Measurements from ENCODE around the gene BRINP3.

Gene BRINP3

DNA sequence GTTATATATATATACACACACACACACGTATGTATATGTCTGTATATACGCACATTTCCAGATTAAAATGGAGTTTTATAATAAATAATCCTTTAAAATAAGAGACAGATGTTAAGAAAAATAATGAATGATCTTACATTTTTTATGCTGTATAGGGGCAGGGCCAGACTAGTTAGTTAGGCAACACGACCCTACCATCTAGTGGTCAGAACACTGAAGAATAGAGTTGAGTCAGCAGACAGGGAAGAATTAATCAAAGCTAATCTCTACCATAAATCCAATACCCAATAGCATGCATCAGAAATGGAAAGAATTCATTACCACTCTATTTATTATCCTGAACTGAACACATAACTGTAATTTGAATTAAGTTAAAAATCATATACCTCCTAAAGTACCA lies 156.7 kb downstream of the BRINP3 start:
- DNase-seq = no peak

GRCh38 chr1:190312763-190313162 lies 164.9 kb downstream of the BRINP3 start:
- no peak for DNase-seq

- peak in 1 of 14 donors; percentile 71 for DNase-seq
These were observed 174.2 kb downstream of the BRINP3 start for GRCh38 chr1:190303501-190303900.

DNA sequence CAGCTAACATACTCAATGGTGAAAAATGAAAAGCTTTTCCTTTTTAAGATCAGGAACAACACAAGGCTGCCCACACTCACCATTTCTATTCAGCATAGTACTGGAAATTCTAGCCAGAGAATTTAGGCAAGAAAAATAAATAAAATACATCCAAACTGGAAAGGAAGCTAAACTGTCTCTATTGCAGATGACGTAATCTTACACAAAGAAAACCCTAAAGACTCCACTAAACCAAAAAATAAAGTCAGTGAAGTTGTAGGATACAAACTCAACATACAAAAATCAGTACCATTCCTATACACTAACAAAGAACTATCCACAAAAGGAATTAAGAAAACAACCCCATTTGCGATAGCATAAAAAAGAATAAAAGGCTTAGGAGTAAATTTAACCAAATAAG lies 181.2 kb downstream of the BRINP3 start:
- no peak for DNase-seq

DNA sequence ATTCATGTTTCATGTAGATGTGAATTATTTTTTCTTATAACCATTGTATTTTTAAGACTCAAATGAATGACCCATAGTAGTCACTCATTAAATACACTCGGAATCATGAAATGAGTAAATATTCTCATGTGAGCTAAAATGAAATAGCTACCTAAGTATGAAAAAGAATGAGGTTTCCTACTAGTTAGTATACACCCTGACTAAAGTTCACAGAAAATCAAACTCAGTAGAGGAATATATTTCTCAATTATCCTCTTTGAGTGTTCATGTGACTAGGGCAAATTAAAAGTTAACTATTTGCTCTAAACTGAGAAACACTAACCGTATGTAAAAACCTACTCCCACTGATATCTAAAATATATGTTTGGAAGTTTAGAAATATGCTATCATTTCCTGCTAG lies 187.8 kb downstream of the BRINP3 start:
- no peak for DNase-seq

- DNase-seq = no peak
These were observed 191.6 kb downstream of the BRINP3 start for GRCh38 chr1:190286111-190286510.

DNA sequence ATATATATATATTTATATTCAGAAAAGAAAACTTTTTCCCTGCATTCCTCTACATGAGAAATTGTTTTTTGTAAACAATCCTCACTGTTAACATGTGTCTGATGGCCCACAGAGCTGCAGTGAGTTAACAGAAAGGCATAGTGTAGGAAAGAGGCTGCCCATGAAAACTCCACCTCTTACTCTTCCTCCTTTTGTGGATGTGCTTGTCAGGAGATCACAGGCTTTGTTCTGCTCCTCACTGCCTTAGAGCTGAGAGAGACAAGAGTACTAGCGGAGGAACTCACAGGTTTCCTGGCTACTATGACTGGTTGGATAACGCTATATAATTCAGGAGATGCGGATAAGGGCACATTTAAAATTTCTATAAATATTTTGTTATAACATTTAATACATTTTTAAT lies 200.6 kb downstream of the BRINP3 start:
- DNase-seq = no peak

GRCh38 chr1:190274721-190275120 lies 202.9 kb downstream of the BRINP3 start:
- DNase-seq = no peak

DNA sequence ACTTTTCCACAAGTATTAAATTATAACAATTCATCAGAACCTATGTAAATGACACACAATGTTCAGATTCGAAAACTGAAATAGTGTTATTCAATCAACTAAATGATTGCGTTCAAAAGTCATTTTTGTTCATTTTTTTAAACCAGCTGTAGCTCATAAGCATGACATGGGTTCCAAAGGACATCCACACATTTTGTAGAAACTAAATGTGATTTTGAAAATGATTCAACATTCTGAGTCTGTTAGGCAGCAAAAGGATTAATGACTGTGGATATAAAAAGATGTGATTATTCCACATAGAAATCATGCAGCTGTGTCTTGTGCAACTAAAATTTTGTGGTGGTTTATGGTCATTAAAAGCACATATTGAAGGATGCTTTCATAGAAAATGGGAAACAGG lies 204.5 kb downstream of the BRINP3 start:
- no peak for DNase-seq

DNA sequence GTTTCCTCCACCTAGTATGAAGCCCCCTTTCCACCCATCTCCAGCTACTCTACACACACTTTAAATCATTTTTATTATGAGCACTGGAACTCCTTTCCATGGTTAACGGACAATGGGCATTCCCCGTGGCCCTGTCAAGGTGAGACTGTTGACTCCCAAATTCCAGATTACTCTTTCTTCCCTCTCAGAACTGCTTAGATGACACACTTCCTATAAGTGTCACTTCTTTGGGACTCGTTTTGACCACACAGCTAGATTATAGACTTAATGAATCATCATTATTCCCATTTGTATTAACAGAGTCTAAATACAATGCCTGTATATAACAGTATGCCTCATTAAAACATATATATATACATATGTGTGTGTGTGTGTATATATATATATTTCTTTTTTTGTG lies 215.1 kb downstream of the BRINP3 start:
- DNase-seq = no peak

DNA sequence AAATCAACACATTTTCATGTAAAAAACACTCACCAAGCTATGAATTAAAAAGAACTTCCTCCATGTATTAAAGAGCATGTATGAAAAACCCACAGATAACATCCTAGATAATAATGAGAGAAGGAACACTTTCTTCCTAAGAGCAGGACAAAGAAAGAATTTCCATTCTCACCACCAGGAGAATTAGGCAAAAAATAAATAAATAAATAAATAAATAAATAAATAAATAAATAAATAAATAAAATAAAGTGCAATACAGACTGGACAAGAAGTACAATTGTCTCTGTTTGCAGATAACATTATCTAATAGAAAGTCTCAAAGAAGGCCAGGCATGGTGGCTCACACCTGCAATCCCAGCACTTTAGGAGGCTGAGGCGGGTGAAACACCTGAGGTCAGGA lies 218.2 kb downstream of the BRINP3 start:
- DNase-seq = no peak

- no peak for DNase-seq
These were observed 219.7 kb downstream of the BRINP3 start for GRCh38 chr1:190258003-190258402.

DNA sequence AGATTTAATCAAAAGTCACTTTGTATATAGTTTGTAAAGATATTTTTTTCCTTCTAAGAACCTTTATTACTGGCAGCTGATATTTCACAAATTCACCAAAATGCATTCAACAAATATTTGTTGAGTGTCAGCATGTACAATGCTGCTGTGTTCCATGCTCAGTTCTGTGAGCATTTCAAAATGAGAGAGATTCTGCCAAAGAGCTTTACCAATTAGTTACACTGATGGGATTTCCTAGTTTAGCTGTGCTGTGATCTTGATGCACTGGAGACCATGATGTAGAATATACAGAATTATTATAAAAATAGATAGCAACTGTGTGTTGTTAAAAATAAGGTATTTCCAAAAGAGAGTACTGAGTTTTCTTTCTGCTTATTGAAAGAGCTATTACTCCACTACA lies 225.6 kb downstream of the BRINP3 start:
- no peak for DNase-seq

- DNase-seq = no peak
These were observed 227.3 kb downstream of the BRINP3 start for GRCh38 chr1:190250368-190250767.

- no peak for DNase-seq
These were observed 233.3 kb downstream of the BRINP3 start for GRCh38 chr1:190244406-190244805.

DNA sequence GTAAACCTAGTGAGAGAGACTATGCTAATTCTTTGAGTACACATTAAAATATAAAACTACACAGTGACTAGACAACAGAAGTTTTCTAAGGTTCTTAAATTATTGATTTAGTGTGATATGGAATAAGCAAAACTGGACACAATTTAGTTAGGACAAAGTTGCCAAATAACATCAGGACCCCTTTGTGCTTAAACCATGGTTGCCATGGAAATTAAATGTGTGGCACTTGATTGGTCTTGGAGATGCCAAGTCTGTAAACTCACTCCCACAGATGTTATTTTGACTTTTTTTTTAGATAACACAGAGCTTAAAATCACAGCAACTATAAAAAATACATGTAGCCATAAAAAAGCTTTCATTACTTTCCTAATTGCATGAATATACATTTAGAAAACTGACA lies 234.6 kb downstream of the BRINP3 start:
- DNase-seq = no peak

- DNase-seq = no peak
These were observed 251.7 kb downstream of the BRINP3 start for GRCh38 chr1:190226006-190226405.

DNA sequence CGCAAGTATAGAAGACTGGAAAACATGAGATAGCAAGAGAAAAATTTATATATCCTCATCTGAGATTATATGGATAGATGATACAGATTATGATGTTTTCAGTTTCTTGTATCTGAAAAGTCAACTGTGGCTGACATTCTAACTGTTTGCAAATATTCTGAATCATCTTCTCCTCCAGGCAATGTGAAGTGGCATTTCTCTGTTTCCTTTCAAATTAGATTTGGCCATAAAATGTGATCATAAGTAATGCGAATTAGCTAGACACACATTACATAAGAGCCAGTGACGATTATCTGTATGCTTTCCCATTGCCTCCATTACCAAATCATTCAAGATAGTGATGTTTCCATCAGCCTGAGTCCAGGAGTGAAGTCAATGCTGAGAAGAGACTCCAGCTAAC lies 265.2 kb downstream of the BRINP3 start:
- DNase-seq = no peak

DNA sequence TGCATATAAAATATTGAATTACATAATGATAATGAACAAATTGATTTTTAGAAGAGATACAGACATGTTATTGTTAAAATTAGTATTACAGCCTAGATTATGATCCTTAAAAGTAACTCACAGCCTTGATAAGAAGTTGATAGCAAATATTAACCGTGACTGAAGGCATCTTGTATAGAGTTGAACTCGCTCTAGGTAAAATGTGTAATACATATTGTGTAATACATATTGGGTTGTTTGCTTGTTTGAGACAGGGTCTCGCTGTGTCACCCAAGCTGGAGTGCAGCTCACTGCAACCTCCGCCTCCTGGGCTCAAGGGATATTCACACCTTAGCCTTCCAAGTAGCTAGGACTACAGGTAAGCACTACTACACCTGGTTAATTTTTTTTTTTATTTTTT lies 269.9 kb downstream of the BRINP3 start:
- DNase-seq = no peak

DNA sequence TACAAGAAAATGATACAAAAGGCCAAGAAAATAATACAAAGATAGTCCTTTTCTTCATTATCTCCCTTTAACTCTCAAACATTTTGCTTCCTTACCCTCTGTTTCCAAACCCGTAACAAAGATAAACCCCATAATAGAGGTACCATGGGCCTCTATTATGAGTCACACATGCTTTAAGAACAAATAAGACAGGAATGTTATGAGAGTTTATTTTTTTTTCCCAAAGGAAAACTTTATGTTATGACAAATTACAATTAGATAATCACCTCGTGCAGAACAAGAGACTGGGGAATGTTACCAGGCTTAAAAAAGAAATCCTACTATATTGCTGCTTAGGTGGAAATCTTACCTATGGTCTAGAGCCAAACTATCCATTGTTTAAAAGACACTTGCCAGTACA lies 272.0 kb downstream of the BRINP3 start:
- no peak for DNase-seq

GRCh38 chr1:190196020-190196419 lies 281.6 kb downstream of the BRINP3 start:
- DNase-seq = no peak

DNA sequence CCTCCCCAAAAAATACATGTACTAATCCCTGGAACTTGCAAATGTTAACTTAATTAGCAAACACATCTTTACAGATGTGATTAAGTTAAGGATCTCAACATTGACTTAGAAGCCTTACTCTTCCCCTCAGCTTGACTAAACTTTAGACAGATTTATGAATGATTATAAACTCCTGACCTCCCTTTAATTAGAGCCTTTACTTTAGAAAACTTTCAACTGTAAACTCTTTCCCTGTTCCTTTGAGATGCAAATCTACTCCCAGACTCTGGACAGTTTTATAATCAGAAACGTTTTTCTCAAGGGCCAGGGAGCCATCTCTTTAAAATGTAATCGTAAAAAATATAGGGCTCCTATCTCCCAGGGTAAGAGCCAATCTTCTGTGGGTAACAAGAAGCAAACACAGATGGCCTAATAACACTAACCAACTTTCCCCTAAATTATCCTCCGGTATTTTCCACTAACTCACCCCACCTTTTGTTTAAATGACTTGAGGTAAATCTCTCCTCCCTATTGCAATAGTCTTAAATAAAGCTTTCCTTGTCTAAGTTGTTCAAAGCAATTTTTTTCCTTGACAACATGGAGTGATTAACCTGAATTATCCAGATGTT lies 284.1 kb downstream of the BRINP3 start:
- no peak for DNase-seq

DNA sequence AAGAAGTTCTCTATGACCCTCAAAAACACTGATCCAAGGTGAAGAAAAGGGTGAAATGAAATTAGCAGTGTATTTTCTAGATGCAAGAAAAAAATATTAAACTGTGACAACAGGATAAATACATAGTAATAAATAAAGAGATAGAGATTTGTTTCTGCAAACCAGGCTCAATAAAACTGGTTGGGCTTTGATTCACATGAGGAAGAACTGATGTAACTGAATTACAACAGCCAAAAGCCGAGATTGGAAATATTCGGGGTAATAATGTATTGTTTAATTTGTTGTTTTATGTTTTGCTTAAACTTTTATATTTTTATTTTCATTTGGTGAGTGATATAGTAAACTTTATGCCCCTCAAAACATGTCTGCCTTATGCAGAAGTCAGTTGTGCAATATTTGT lies 285.0 kb downstream of the BRINP3 start:
- no peak for DNase-seq

DNA sequence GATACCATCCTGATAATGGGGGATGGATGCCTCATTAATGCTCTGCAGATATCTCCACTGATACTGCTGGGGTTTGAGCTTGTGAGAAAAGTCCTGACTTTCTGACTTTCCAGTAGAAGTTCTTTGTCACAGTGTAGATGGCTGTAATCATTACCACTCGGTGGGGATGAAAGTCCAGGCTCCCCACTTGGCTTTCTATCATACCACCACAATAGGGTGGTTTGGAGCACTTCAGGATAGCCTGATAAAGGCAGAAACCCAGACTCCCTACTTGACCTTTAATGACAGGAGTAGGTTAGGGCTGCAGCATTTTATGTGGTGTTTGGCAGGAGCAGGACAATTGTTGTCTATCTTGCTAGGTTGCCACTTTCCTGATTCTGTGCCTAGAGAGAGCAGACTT lies 294.1 kb downstream of the BRINP3 start:
- no peak for DNase-seq

GRCh38 chr1:190179817-190180216 lies 297.8 kb downstream of the BRINP3 start:
- DNase-seq = no peak

Data from C1 segment of cervical spinal cord (tissue), 14 donors.